ENCODE data around the gene CLDN22. TPM values are rescaled to one million over a fixed set of nuclear protein-coding genes. Genes with fewer than 3 reads are reported as not detected.

CLDN22 gene
- not detected in 2 replicates for total RNA-seq (2011; cell fraction: chromatin; rRNA removed; ENCODE audit: low replicate concordance)
- total RNA-seq (2011; cell fraction: nucleolus; rRNA removed) = not detected in 2 replicates
- total RNA-seq (2011; cell fraction: nucleoplasm; rRNA removed) = not detected in 2 replicates
- not detected in 2 replicates for total RNA-seq (2014; rRNA removed)
- total RNA-seq (2014; rRNA removed; fragmentation: Illumina TruSeq; extraction: Trizol) = not detected in 2 replicates
- not detected in 2 replicates for total RNA-seq (2015; rRNA removed; fragmentation: Illumina TruSeq; extraction: Trizol)
- total RNA-seq (2021) = not detected in 2 replicates
- polyA plus RNA-seq (2011; rRNA removed) = not detected in 2 replicates
- polyA plus RNA-seq (2011; cell fraction: cytosol; rRNA removed) = not detected in 2 replicates
- not detected in 2 replicates for polyA plus RNA-seq (2011; cell fraction: nucleus; rRNA removed)
- polyA plus RNA-seq (2012) = 0.25 TPM in 1 of 2 replicates, not detected in the other
- not detected in 2 replicates for polyA plus RNA-seq (2014; fragmentation: Illumina TruSeq; extraction: Trizol)
- under 1 TPM in 1 of 2 experiments, not detected in 1; 0.21 TPM for polyA plus RNA-seq (2014; fragmentation: Nextera tagmentation; extraction: Ambion mirVana)
- 0.11 TPM in 1 of 2 replicates, not detected in the other for polyA plus RNA-seq (2014; rRNA removed)
- not detected in 2 replicates for polyA minus RNA-seq (2011; rRNA and poly(A)+ RNA removed)
- polyA minus RNA-seq (2011; cell fraction: cytosol; rRNA and poly(A)+ RNA removed) = not detected in 2 replicates
- not detected in 2 replicates for polyA minus RNA-seq (2011; cell fraction: nucleus; rRNA and poly(A)+ RNA removed)
- Bru-seq, nascent RNA = not detected
- BruChase-seq, experiment 1, labeled RNA remaining after a 2-hour chase = not detected
- BruChase-seq, experiment 2, labeled RNA remaining after a 6-hour chase = not detected
- long read RNA-seq, experiment 1, partial matches to known transcripts = 0 of 1 reads
- long read RNA-seq, experiment 1, other reads (novel, unspliced or antisense) = 0 of 1 reads
- long read RNA-seq, experiment 2 = 0 reads
- long read RNA-seq, experiment 3 = 0 reads

DNA sequence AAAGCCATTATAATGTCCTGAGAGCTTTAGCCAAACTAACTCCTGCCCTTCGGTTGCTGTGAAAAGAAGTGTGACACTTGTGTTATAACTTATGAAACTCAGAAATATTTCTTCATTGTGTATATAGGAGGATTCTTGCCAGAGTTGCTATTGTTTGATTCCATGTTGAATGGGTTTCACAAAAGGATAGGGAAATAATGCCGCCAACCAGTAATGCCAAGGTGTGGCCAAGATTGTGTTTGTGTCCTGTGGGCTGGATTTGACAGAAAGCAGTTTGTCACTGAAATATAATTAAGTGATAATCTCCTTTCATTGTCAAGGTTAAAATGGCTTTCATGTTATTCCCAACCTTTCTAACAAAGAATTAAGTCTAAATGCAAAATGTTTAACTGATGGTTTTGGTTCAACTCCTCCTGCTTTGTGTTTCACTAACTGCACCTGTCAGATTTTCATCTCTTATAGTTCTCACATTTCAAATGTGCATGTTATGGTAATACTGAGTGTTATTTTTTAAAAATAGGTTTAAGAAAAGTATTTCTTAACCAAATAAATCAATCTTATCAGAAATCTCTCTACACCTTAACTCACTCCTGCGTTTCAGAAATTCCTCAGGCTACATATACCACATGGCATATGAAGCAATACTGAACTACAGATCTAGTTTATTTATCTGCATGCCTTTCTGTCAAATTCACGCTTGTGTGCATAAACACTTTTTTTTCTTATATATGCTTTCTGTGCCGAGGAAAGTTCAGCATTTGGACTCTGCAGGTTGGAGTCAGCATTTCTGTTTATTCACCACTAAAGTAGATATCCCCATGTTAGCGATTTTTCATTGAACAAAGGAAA is at the start of gene CLDN22:
Gene CLDN22, minus strand, starts transcription at position 66 of the 849 bp plus-strand sequence. Its CDS starts 58 bp downstream, at position 8.
- H3K79me2 ChIP-seq (ENCODE audit: control insufficient read depth, insufficient read depth, low read length) = no peaks in the 10 kb centered on the region
- intact Hi-C loops (cut with micrococcal nuclease) (no loop called here), in situ Hi-C loops (cut with MboI) (no loop called here)
- H3K36me3 ChIP-seq (ENCODE audit: control insufficient read depth, insufficient read depth, low read length) = no peaks in the 10 kb centered on the region
- H3K4me3 ChIP-seq = no peak within 1 kb of the TSS
- no peak within 1 kb of the TSS for H3K9ac ChIP-seq (ENCODE audit: insufficient read depth in 1 of 2, low read depth in 2 of 2, low read length in 2 of 2)
- POLR2A ChIA-PET = interaction anchor here (0.9 kb wide), 1 partner anchor 18 kb away, joined by 3 read pairs; no protein-coding TSS in a partner anchor
- H3K27ac ChIP-seq (ENCODE audit: extremely low read depth, low read depth, low read length) = no peak within 1 kb of the TSS
- DNase-seq (ENCODE audit: extremely low read depth in 1 of 4, low spot score in 3 of 4) (no peak), ATAC-seq (no peak), FAIRE-seq (no peak)
- no peak within 1 kb of the TSS for H3K4me2 ChIP-seq (ENCODE audit: insufficient read depth, low read length)
- H3K9me1 ChIP-seq (ENCODE audit: control insufficient read depth, insufficient read depth, low read length) = no peaks in the 10 kb centered on the region
- H3K27me3 ChIP-seq (ENCODE audit: control insufficient read depth in 2 of 2, insufficient read depth in 2 of 2, low read length in 2 of 2) = no peaks in the 10 kb centered on the region
- H2AFZ ChIP-seq (ENCODE audit: low read depth, low read length) = no peak within 1 kb of the TSS
- H4K20me1 ChIP-seq (replicated peaks; ENCODE audit: control insufficient read depth, insufficient read depth, low read length) = no peaks in the 10 kb centered on the region
- no TSS peak for BruUV-seq (replicated peaks)
- CTCF ChIA-PET (ENCODE audit: low intra/inter-chr PET ratio) = no interaction called here
- H3K4me1 ChIP-seq (replicated peaks in 1 of 2; ENCODE audit: control insufficient read depth in 2 of 2, insufficient read depth in 2 of 2, low read length in 2 of 2) = no peaks in the 10 kb centered on the region
- no peaks in the 10 kb centered on the region for H3K9me3 ChIP-seq (replicated peaks; ENCODE audit: control insufficient read depth, insufficient read depth, low read depth, low read length)
- WGBS (ENCODE audit: insufficient coverage, low coverage, missing lambda C conversion rate) = 49% methylated on average over 6 of the region's 6 CpGs
- TF ChIP-seq TSC22D4 (tag; IDR thresholded peaks at IDR 0.05) = no peak
- TF ChIP-seq ZBTB17 (CRISPR knock-in tag; IDR thresholded peaks at IDR 0.05) = no peak
- no peak for TF ChIP-seq PRMT5 (CRISPR knock-in tag; IDR thresholded peaks at IDR 0.05)
- no peak for TF ChIP-seq ZNF134 (CRISPR knock-in tag; conservative IDR thresholded peaks at IDR 0.05)
- TF ChIP-seq, protein P1, sequence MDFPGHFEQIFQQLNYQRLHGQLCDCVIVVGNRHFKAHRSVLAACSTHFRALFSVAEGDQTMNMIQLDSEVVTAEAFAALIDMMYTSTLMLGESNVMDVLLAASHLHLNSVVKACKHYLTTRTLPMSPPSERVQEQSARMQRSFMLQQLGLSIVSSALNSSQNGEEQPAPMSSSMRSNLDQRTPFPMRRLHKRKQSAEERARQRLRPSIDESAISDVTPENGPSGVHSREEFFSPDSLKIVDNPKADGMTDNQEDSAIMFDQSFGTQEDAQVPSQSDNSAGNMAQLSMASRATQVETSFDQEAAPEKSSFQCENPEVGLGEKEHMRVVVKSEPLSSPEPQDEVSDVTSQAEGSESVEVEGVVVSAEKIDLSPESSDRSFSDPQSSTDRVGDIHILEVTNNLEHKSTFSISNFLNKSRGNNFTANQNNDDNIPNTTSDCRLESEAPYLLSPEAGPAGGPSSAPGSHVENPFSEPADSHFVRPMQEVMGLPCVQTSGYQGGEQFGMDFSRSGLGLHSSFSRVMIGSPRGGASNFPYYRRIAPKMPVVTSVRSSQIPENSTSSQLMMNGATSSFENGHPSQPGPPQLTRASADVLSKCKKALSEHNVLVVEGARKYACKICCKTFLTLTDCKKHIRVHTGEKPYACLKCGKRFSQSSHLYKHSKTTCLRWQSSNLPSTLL (IDR thresholded peaks at IDR 0.05) = no peak
- TF ChIP-seq ZNF57 (CRISPR knock-in tag; IDR thresholded peaks at IDR 0.05) = no peak
- TF ChIP-seq, protein P2, sequence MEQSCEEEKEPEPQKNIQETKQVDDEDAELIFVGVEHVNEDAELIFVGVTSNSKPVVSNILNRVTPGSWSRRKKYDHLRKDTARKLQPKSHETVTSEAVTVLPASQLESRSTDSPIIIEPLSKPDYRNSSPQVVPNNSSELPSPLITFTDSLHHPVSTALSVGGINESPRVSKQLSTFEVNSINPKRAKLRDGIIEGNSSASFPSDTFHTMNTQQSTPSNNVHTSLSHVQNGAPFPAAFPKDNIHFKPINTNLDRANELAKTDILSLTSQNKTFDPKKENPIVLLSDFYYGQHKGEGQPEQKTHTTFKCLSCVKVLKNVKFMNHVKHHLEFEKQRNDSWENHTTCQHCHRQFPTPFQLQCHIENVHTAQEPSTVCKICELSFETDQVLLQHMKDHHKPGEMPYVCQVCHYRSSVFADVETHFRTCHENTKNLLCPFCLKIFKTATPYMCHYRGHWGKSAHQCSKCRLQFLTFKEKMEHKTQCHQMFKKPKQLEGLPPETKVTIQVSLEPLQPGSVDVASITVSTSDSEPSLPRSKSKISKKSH (CRISPR knock-in tag; IDR thresholded peaks at IDR 0.05) = no peak
- TF ChIP-seq, protein P3, sequence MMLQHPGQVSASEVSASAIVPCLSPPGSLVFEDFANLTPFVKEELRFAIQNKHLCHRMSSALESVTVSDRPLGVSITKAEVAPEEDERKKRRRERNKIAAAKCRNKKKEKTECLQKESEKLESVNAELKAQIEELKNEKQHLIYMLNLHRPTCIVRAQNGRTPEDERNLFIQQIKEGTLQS (IDR thresholded peaks at IDR 0.05) = no peak
- TF ChIP-seq, protein P3 (CRISPR knock-in tag; conservative IDR thresholded peaks at IDR 0.05) = no peak
- no peak for TF ChIP-seq POLR2AphosphoS5 (IDR thresholded peaks at IDR 0.05; ENCODE audit: control insufficient read depth, insufficient read depth, low read depth, low read length)
- TF ChIP-seq HMG20A (CRISPR knock-in tag; conservative IDR thresholded peaks at IDR 0.05) = no peak
- no peak for TF ChIP-seq KDM1A (IDR thresholded peaks at IDR 0.05)
- no peak for TF ChIP-seq CBX8 (IDR thresholded peaks at IDR 0.05; ENCODE audit: borderline replicate concordance, extremely low read depth, low read depth, low read length, poor library complexity, severe bottlenecking)
- TF ChIP-seq MAFF (IDR thresholded peaks at IDR 0.05; ENCODE audit: low read length) = no peak

Measured in K562 (cell line).